IMR-90 (cell line): Measurements from ENCODE around the gene ASTN2. TPM values are rescaled to one million over a fixed set of nuclear protein-coding genes. Genes with fewer than 3 reads are reported as not detected.

Experiments
- ATAC-seq: fragments of 200-7000 bp; cut with Tn5 transposase; 2 replicates; pipeline ENCODE4 v1.9.1; 2020; ENCODE audit warnings: low read depth, mild to moderate bottlenecking, moderate library complexity
- BruUV-seq: library from RNA; stranded (reverse); fragments of 400-500 nt; replicated peaks from 2 replicates; lab custom pipeline; 2021; lab: Mats Ljungman, UMichigan
- CTCF ChIA-PET: fragments of 300-600 bp; formaldehyde crosslinking; extraction: SDS; loops from one replicate; lab custom pipeline; 2021; ENCODE audit warnings: antibody characterized with exemption; lab: Yijun Ruan, JAX
- POLR2A ChIA-PET: fragments of 300-600 bp; sonication (Branson Sonifier 250); formaldehyde crosslinking; loops from one replicate; lab custom pipeline; 2022; ENCODE audit warnings: antibody characterized with exemption; ENCODE audit not compliant: unreplicated experiment; lab: Charles Lee
- DNase-seq: peaks from one replicate; pipeline ENCODE4 v3.0.0; 2013
- H2AFZ ChIP-seq: replicated peaks from 2 replicates; pipeline ENCODE3; 2013; ENCODE audit warnings: low read length, mild to moderate bottlenecking; ENCODE audit not compliant: poor library complexity
- H2AK5ac ChIP-seq: 2 replicates; pipeline ENCODE4 v1.6.1; 2013; ENCODE audit warnings: low read depth, low read length, inconsistent platforms
- H2AK9ac ChIP-seq: replicated peaks from 2 replicates; pipeline ENCODE3; 2013; ENCODE audit warnings: mild to moderate bottlenecking, low read depth, low read length, moderate library complexity; ENCODE audit not compliant: poor library complexity
- H2BK120ac ChIP-seq: 2 replicates; pipeline ENCODE4 v1.6.1; 2013; ENCODE audit warnings: low read depth, low read length, inconsistent platforms
- H2BK15ac ChIP-seq: 3 replicates; pipeline ENCODE4 v1.6.1; 2013; ENCODE audit warnings: low read depth, low read length, inconsistent platforms
- H2BK20ac ChIP-seq: 2 replicates; pipeline ENCODE4 v1.6.1; 2013; ENCODE audit warnings: low read depth, mild to moderate bottlenecking, inconsistent platforms, low read length, moderate library complexity
- H2BK5ac ChIP-seq: 2 replicates; pipeline ENCODE4 v1.6.1; 2013; ENCODE audit warnings: mild to moderate bottlenecking, low read depth, low read length, inconsistent platforms; ENCODE audit not compliant: poor library complexity, severe bottlenecking
- H3K14ac ChIP-seq: replicated peaks from 2 replicates; pipeline ENCODE4 v1.6.1; 2013; ENCODE audit warnings: low read depth, low read length, inconsistent platforms
- H3K18ac ChIP-seq: 2 replicates; pipeline ENCODE4 v1.6.1; 2013; ENCODE audit warnings: low read depth, low read length, control low read depth
- H3K23ac ChIP-seq: 2 replicates; pipeline ENCODE4 v1.6.1; 2013; ENCODE audit warnings: low read depth, low read length, inconsistent platforms
- H3K27ac ChIP-seq: 2 replicates; pipeline ENCODE4 v1.5.1; 2013; ENCODE audit warnings: mild to moderate bottlenecking, control low read depth, low read length; ENCODE audit not compliant: insufficient read depth
- H3K27me3 ChIP-seq: 2 replicates; pipeline ENCODE4 v1.6.1; 2013; ENCODE audit warnings: low read length; ENCODE audit not compliant: control insufficient read depth, insufficient read depth
- H3K36me3 ChIP-seq: 2 replicates; pipeline ENCODE4 v1.6.1; 2013; ENCODE audit warnings: low read length, mixed read lengths; ENCODE audit not compliant: control insufficient read depth, insufficient read depth
- H3K4ac ChIP-seq: 2 replicates; pipeline ENCODE4 v1.6.1; 2013; ENCODE audit warnings: low read depth, low read length, inconsistent platforms
- H3K4me1 ChIP-seq: 2 replicates; pipeline ENCODE4 v1.6.1; 2013; ENCODE audit warnings: low read length, mixed read lengths; ENCODE audit not compliant: control insufficient read depth, insufficient read depth
- H3K4me2 ChIP-seq: 2 replicates; pipeline ENCODE4 v1.6.1; 2013; ENCODE audit warnings: low read depth, mild to moderate bottlenecking, control low read depth, low read length, moderate library complexity
- H3K4me3 ChIP-seq: 2 replicates; pipeline ENCODE4 v1.5.1; 2013; ENCODE audit warnings: low read depth, mild to moderate bottlenecking, control low read depth, low read length, moderate library complexity; ENCODE audit not compliant: insufficient read depth
- H3K56ac ChIP-seq: 2 replicates; pipeline ENCODE4 v1.6.1; 2013; ENCODE audit warnings: low read length, inconsistent platforms; ENCODE audit not compliant: insufficient read depth; ENCODE audit errors: extremely low read depth
- H3K79me1 ChIP-seq, 2 experiments: 2 replicates each; pipeline ENCODE4 v1.6.1; 2013; ENCODE audit warnings: low read length in 2 of 2, inconsistent platforms in 1 of 2, low read depth in 1 of 2
- H3K9ac ChIP-seq: 2 replicates; pipeline ENCODE4 v1.6.1; 2013; ENCODE audit warnings: low read depth, low read length, control low read depth
- H3K9me1 ChIP-seq: 2 replicates; pipeline ENCODE4 v1.6.1; 2013; ENCODE audit warnings: low read length, inconsistent platforms; ENCODE audit not compliant: insufficient read depth
- H3K9me3 ChIP-seq: 2 replicates; pipeline ENCODE4 v1.6.1; 2013; ENCODE audit warnings: low read length; ENCODE audit not compliant: control insufficient read depth, insufficient read depth
- H4K20me1 ChIP-seq: 2 replicates; pipeline ENCODE4 v1.6.1; 2013; ENCODE audit warnings: low read length, inconsistent platforms; ENCODE audit not compliant: insufficient read depth
- H4K5ac ChIP-seq: 2 replicates; pipeline ENCODE4 v1.6.1; 2013; ENCODE audit warnings: mild to moderate bottlenecking, low read depth, low read length, control low read depth
- H4K8ac ChIP-seq, 2 experiments: 2 replicates each; pipeline ENCODE4 v1.6.1; 2013; ENCODE audit warnings: low read depth in 2 of 2, low read length in 2 of 2, control low read depth in 1 of 2, inconsistent platforms in 1 of 2
- H4K91ac ChIP-seq: 2 replicates; pipeline ENCODE4 v1.6.1; 2013; ENCODE audit warnings: low read depth, low read length, inconsistent platforms; ENCODE audit not compliant: insufficient read depth
- BHLHE40 ChIP-seq: fragments of 150-350 bp; IDR thresholded peaks from 2 replicates; pipeline ENCODE4 v1.6.1; 2016; ENCODE audit warnings: mild to moderate bottlenecking, low read depth, low read length
- CEBPB ChIP-seq: IDR thresholded peaks from 2 replicates; pipeline ENCODE4 v1.6.1; 2012; ENCODE audit warnings: low read depth, low read length, improper control_type of control experiment
- CHD1 ChIP-seq: IDR thresholded peaks from 2 replicates; pipeline ENCODE4 v1.6.1; 2012; ENCODE audit warnings: low read depth, low read length, improper control_type of control experiment
- CTCF ChIP-seq: conservative IDR thresholded peaks from 2 replicates; pipeline ENCODE4 v1.5.1; 2012; ENCODE audit warnings: mild to moderate bottlenecking, low read depth, low read length, improper control_type of control experiment
- ELK1 ChIP-seq: fragments of 150-350 bp; IDR thresholded peaks from 2 replicates; pipeline ENCODE4 v1.6.1; 2016; ENCODE audit warnings: low read depth, mild to moderate bottlenecking, low read length, moderate library complexity, borderline replicate concordance
- MAFK ChIP-seq: IDR thresholded peaks from 2 replicates; pipeline ENCODE4 v1.6.1; 2012; ENCODE audit warnings: low read depth, low read length, improper control_type of control experiment
- MAZ ChIP-seq: IDR thresholded peaks from 2 replicates; pipeline ENCODE4 v1.6.1; 2012; ENCODE audit warnings: low read depth, mild to moderate bottlenecking, low read length, improper control_type of control experiment, moderate library complexity, borderline replicate concordance
- MXI1 ChIP-seq: IDR thresholded peaks from 2 replicates; pipeline ENCODE4 v1.6.1; 2012; ENCODE audit warnings: low read depth, mild to moderate bottlenecking, low read length, moderate library complexity, borderline replicate concordance
- RCOR1 ChIP-seq: IDR thresholded peaks from 2 replicates; pipeline ENCODE4 v1.6.1; 2012; ENCODE audit warnings: mild to moderate bottlenecking, low read length, improper control_type of control experiment; ENCODE audit not compliant: insufficient replicate concordance
- RFX5 ChIP-seq: IDR thresholded peaks from 2 replicates; pipeline ENCODE4 v1.8.0; 2012; ENCODE audit warnings: low read depth, mild to moderate bottlenecking, low read length, moderate library complexity
- SMC3 ChIP-seq: fragments of 150-350 bp; IDR thresholded peaks from 2 replicates; pipeline ENCODE4 v1.6.1; 2016; ENCODE audit warnings: low read depth, mild to moderate bottlenecking, antibody characterized with exemption, low read length, moderate library complexity
- WGBS, 2 experiments: methylation state at CpG; one replicate each; pipeline versions ENCODE4 v1.1.5 to v1.1.7; 2013; ENCODE audit warnings: missing lambda C conversion rate in 2 of 2; ENCODE audit not compliant: insufficient read length in 1 of 2; ENCODE audit errors: extremely low coverage in 2 of 2; 5-methylcytosine and 5-hydroxymethylcytosine counted together
- dilution Hi-C: fragments of 300-500 bp; cut with HindIII; formaldehyde crosslinking; loops from one replicate; pipeline ENCODE4 v1.14.3; 2018; ENCODE audit warnings: low sequenced_read_pairs; ENCODE audit not compliant: unreplicated experiment
- in situ Hi-C: fragments of 300-500 bp; cut with MboI; formaldehyde crosslinking; loops from 3 replicates; pipeline ENCODE4 v1.14.3; 2019; ENCODE audit warnings: low sequenced_read_pairs, inconsistent platforms, mixed read lengths
- intact Hi-C: fragments of 100-400 bp; cut with micrococcal nuclease; formaldehyde crosslinking; loops from 2 replicates; pipeline ENCODE4 v1.10.0; 2022
- polyA plus RNA-seq, 3 experiments: library from polyadenylated mRNA; depleted of rRNA; stranded (reverse); fragments of >200 nt; gene quantifications; 2 replicates each; pipeline ENCODE4 v1.2.3, GENCODE V29; 2012; ENCODE audit warnings: low replicate concordance in 1 of 3
- total RNA-seq: library from RNA; depleted of rRNA; stranded (reverse); fragments of >200 nt; gene quantifications from 2 replicates; pipeline ENCODE4 v1.2.3, GENCODE V29; 2012

The ASTN2 gene
- total and polyA plus RNA-seq, 2 of the 4 experiments (the other 2 are of a cell fraction) = 3.8 to 6.8 TPM

- BruUV-seq = no TSS peak
- H4K5ac ChIP-seq = no peak overlapping the region
- in situ Hi-C loops = no loop called here
Measured at GRCh38 chr9:116959809-116960208, 455.0 kb downstream of the ASTN2 start.

More at GRCh38 chr9:116959809-116960208, 455.0 kb downstream of the ASTN2 start:
- no peak overlapping the region for H4K91ac ChIP-seq
- no peak overlapping the region for H3K4me3 ChIP-seq
- TF ChIP-seq MAFK (no peak), RCOR1 (no peak), BHLHE40 (no peak), MXI1 (no peak), ELK1 (no peak), CTCF (no peak), MAZ (no peak), RFX5 (no peak), CHD1 (no peak), SMC3 (no peak), CEBPB (no peak)
- H4K8ac ChIP-seq = no peak overlapping the region
- H3K9me1 ChIP-seq = no peaks in the 10 kb centered on the region; the same call in 1 of the 2 replicates
- H3K4me2 ChIP-seq = 0 out of 2 replicates have a peak overlapping the region, but pooled peaks have one; percentile 27
- peaks cover 2% of the 10 kb centered on the region; the same call in 1 of the 2 replicates for H3K4me1 ChIP-seq
- ATAC-seq (no peak), DNase-seq (peak; percentile 18)
- no peaks in the 10 kb centered on the region for H3K36me3 ChIP-seq
- H2AK5ac ChIP-seq = no peak overlapping the region
- H2BK120ac ChIP-seq = no peak overlapping the region
- H2BK15ac ChIP-seq = no peak overlapping the region
- H3K56ac ChIP-seq = no peak overlapping the region
- dilution Hi-C loops = no loop called here
- no peaks in the 10 kb centered on the region for H3K79me1 ChIP-seq
- 4% methylated on average over 10 of the region's 16 CpGs; no CpG with 5 or more reads in 1 of the 2 experiments for WGBS, 2 experiments
- ChIA-PET POLR2A (no interaction called here), CTCF (no interaction called here)
- H3K9me3 ChIP-seq = no peaks in the 10 kb centered on the region; the same call in 1 of the 2 replicates
- H3K18ac ChIP-seq = no peak overlapping the region
- no peak overlapping the region for H3K27ac ChIP-seq
- intact Hi-C loops = no loop called here
- H3K4ac ChIP-seq = no peak overlapping the region
- no peak overlapping the region for H2AK9ac ChIP-seq
- H2AFZ ChIP-seq = peak overlapping the region; percentile 46
- no peak overlapping the region for H2BK20ac ChIP-seq
- H3K23ac ChIP-seq = no peak overlapping the region
- no peak overlapping the region for H2BK5ac ChIP-seq
- no peaks in the 10 kb centered on the region for H4K20me1 ChIP-seq
- H3K14ac ChIP-seq = no peak overlapping the region
- H3K9ac ChIP-seq = no peak overlapping the region
- no peaks in the 10 kb centered on the region; the same call in 1 of the 2 replicates for H3K27me3 ChIP-seq
